Ishikawa (cell line): ENCODE results near the gene WHRN.

Experiments used
- CEBPB ChIP-seq: IDR thresholded peaks from 2 replicates; pipeline ENCODE4 v1.6.1; 2012
- CREB1 ChIP-seq: IDR thresholded peaks from 2 replicates; pipeline ENCODE4 v1.6.1; 2012; ENCODE audit warnings: low read depth
- EGR1 ChIP-seq: IDR thresholded peaks from 2 replicates; pipeline ENCODE4 v1.6.1; 2012
- EP300 ChIP-seq: IDR thresholded peaks from 2 replicates; pipeline ENCODE4 v1.6.1; 2012; ENCODE audit warnings: borderline replicate concordance
- FOXM1 ChIP-seq: IDR thresholded peaks from 2 replicates; pipeline ENCODE4 v1.6.1; 2012; ENCODE audit warnings: low read depth, borderline replicate concordance
- NFIC ChIP-seq: IDR thresholded peaks from 2 replicates; pipeline ENCODE4 v1.6.1; 2012
- RAD21 ChIP-seq: IDR thresholded peaks from 2 replicates; pipeline ENCODE4 v1.6.1; 2012; ENCODE audit warnings: low read depth
- TAF1 ChIP-seq: IDR thresholded peaks from 2 replicates; pipeline ENCODE4 v1.6.1; 2012; ENCODE audit warnings: low read depth, mild to moderate bottlenecking
- TCF12 ChIP-seq: IDR thresholded peaks from 2 replicates; pipeline ENCODE4 v1.6.1; 2012; ENCODE audit warnings: low read depth
- TEAD4 ChIP-seq: IDR thresholded peaks from 2 replicates; pipeline ENCODE4 v1.6.1; 2012
- YY1 ChIP-seq: IDR thresholded peaks from 2 replicates; pipeline ENCODE4 v1.6.1; 2012; ENCODE audit warnings: low read depth
- ZBTB7A ChIP-seq: IDR thresholded peaks from 2 replicates; pipeline ENCODE4 v1.6.1; 2012; ENCODE audit warnings: low read depth
- TF ChIP-seq, protein P1 (sequence below): IDR thresholded peaks from 2 replicates; pipeline ENCODE4 v1.6.1; 2012
- TF ChIP-seq, protein P2 (sequence below): IDR thresholded peaks from 2 replicates; pipeline ENCODE4 v1.6.1; 2012; ENCODE audit warnings: low read depth, mild to moderate bottlenecking
- TF ChIP-seq, protein P3 (sequence below): IDR thresholded peaks from 2 replicates; pipeline ENCODE4 v1.6.1; 2012

The WHRN gene

DNA sequence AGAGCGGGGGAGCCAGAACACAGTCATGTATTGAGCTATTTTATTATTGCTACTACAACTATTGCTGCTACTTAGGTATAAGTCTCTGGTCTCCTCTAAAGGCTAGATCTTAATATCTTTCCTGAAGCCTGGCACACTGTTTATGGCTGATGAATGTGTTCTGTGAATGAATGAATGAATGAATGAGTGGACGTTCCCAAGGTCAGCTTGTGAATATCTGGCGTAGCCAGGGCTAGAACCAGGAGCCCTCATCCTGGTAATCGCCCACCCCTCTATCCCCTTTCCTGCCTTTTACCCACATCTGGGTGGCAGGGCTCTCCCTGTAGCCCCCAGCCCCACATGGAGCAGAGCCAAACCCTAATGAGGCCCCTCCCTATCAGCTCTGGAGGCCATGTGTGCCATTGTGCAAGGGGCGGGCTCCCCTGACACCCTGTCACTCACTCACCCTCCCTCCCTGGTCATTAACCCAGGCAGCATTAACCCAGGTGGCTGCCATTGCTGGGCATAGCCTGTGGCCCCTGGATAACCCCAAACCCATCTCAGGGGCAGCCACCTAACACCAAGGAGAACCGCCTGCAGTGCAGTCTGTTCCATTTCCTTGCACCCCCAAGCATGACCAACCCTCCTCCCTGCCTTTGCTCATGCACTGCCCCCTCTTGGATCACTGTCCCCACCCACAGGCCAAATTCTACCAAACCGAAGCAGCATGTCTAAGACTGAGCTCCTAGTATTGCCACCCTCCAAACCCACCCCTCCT, 115.5 kb downstream of the WHRN start:
- TF ChIP-seq EGR1 (no peak), RAD21 (peak; percentile 18; the same call in 1 of the 2 replicates)

DNA sequence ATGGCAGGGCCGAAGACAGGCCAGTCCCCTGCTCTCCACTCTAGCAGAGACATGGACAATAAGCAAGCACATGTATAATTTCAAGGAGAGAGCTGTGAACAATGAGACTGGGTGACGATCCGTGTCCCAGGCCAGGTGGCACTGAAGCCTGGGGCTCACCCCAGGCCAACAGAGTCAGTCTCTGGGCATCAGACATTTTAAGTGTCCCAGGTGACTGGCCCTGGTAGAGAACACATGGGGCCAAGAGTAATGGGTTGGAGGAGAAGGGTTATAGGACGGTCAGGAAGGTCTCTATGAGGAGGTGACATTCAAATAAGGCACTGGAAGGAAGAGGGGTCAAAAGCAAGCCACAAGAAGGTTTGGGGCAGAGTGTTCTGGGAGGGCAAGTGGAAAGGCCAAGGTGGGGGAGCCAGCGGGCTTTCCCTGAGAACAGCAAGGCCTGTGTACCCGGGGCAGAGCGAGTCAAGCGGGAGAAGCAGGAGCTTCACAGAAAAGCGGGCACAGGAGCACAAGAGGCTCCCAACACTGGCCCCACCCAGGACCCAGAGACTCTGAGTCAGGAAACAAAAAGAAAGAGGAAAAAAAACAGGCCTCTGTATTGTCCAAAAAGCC, 116.4 kb downstream of the WHRN start:
- TF ChIP-seq TCF12 (no peak), CEBPB (no peak), TAF1 (no peak), CREB1 (no peak), EGR1 (no peak), EP300 (no peak), TEAD4 (no peak), RAD21 (no peak), ZBTB7A (no peak), YY1 (no peak), NFIC (no peak), FOXM1 (no peak)
- TF ChIP-seq, protein P1, sequence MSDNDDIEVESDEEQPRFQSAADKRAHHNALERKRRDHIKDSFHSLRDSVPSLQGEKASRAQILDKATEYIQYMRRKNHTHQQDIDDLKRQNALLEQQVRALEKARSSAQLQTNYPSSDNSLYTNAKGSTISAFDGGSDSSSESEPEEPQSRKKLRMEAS = no peak
- TF ChIP-seq, protein P2, sequence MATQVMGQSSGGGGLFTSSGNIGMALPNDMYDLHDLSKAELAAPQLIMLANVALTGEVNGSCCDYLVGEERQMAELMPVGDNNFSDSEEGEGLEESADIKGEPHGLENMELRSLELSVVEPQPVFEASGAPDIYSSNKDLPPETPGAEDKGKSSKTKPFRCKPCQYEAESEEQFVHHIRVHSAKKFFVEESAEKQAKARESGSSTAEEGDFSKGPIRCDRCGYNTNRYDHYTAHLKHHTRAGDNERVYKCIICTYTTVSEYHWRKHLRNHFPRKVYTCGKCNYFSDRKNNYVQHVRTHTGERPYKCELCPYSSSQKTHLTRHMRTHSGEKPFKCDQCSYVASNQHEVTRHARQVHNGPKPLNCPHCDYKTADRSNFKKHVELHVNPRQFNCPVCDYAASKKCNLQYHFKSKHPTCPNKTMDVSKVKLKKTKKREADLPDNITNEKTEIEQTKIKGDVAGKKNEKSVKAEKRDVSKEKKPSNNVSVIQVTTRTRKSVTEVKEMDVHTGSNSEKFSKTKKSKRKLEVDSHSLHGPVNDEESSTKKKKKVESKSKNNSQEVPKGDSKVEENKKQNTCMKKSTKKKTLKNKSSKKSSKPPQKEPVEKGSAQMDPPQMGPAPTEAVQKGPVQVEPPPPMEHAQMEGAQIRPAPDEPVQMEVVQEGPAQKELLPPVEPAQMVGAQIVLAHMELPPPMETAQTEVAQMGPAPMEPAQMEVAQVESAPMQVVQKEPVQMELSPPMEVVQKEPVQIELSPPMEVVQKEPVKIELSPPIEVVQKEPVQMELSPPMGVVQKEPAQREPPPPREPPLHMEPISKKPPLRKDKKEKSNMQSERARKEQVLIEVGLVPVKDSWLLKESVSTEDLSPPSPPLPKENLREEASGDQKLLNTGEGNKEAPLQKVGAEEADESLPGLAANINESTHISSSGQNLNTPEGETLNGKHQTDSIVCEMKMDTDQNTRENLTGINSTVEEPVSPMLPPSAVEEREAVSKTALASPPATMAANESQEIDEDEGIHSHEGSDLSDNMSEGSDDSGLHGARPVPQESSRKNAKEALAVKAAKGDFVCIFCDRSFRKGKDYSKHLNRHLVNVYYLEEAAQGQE = no peak
- TF ChIP-seq, protein P3, sequence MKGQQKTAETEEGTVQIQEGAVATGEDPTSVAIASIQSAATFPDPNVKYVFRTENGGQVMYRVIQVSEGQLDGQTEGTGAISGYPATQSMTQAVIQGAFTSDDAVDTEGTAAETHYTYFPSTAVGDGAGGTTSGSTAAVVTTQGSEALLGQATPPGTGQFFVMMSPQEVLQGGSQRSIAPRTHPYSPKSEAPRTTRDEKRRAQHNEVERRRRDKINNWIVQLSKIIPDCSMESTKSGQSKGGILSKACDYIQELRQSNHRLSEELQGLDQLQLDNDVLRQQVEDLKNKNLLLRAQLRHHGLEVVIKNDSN = no peak

DNA sequence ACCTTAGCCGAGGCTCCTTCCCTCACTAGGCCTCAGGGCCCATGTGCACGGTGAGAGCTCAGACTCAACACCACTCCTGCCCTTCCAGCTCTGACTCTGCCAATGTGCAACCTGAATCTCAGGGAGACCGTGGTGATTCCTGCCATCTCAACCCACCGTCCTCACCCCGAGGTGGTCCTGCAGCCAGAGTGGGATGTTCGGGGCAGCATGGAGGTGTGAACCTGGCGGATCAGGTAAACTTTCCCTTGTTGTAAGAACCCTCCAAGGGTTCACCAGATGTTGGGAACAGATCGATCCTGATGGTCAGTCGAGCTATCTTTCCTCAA, 117.0 kb downstream of the WHRN start:
- no peak for TF ChIP-seq CEBPB
- no peak for TF ChIP-seq YY1

DNA sequence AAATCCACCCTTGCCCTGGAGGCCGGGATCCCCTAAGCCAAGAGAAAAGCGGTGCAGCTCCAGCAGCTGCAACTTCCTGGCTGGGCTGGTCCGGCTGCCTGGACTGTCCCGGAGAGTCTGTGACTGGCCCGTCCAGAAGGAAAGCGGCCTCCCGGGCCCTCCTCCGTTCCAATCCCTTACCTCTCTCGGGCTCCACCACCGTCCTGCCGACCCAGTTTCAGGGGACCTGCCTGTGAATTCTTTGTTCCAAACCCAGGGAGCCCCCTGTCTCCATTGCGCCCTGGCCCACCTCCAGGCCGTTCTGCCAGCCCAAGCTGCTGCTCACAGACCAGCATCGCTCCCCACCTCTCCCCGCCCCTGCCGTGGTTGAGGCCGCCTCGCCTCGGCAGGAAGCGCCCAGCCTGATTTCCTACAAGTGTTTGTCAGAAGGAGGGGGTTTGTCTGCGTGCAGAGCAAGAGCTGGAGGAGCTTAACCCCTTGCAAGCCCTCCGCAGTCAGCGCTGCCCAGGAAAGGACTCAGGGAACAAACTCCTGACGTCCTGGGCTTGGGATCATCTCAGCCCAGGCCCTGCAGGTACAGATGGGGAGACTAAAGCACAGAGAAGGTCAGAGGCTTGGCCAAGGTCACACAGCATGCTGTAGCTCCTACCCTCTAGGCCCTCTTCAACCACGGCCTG, 117.5 kb downstream of the WHRN start, which contains the start of gene AKNA:
TSS of gene AKNA (minus strand) at position 303 of the 677 bp plus-strand sequence. CDS start 6,649 bp downstream, outside the sequence.
- no peak for TF ChIP-seq RAD21
- TF ChIP-seq TAF1 = no peak
- TF ChIP-seq NFIC = no peak
- TF ChIP-seq, protein P2 = no peak
- no peak for TF ChIP-seq EP300
- TF ChIP-seq, protein P1 = no peak
- TF ChIP-seq CEBPB = no peak
- no peak for TF ChIP-seq FOXM1
- TF ChIP-seq ZBTB7A = no peak
- no peak for TF ChIP-seq CREB1
- TF ChIP-seq TEAD4 = no peak
- no peak for TF ChIP-seq YY1
- no peak for TF ChIP-seq EGR1
- no peak for TF ChIP-seq TCF12
- TF ChIP-seq, protein P3 = no peak

DNA sequence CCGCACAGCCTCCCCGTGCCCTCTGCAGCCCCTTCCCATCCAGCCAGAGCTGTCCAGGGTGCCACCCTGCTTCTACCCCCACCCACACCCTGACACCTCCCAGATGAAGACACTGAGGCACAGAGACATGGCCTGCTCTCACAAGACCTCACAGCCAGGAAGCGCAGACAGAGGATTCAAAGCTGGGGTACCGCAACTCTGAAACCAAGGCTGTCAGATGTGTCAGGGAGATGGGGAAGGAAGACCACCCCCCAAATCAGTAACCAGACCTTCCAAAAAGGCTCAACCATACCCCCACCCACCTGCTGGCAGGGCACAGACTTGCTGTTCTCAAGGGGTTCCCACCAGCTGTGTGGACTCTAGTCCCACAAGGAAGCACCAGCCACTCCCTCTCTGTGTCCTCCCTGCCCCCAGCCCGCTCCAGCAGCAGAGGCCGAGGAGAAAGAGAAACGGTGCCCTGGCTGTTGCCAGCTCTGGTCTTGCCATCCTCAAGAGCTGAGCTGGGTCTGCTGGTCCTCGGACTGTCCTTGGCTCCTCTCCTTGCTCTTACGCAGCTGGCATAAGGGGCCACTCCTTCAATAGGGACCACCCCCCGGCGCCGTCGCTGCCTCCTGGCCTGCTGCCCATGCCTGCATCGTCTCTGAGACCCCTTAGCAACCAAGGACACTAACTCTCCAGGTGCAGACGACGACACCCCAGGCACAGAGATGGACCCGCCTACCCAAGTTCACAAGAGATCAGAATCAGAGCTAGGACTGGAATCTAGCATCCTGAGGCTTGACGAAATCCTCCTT, 118.2 kb downstream of the WHRN start:
- TF ChIP-seq TCF12 (no peak), YY1 (no peak), EGR1 (no peak), ZBTB7A (no peak), CEBPB (no peak), EP300 (no peak), CREB1 (no peak), TEAD4 (no peak)
- TF ChIP-seq, protein P1 = no peak
- TF ChIP-seq, protein P3 = no peak
